ENCODE results near the gene VPS13D. TPM values are rescaled to one million over a fixed set of nuclear protein-coding genes. Genes with fewer than 3 reads are reported as not detected.

The VPS13D gene
- total and polyA plus RNA-seq, 10 of the 15 experiments (the other 5 are each of a cell fraction or from before 2014, with no cell fraction given) = 1.4 to 16.9 (median 8.5) TPM

DNA sequence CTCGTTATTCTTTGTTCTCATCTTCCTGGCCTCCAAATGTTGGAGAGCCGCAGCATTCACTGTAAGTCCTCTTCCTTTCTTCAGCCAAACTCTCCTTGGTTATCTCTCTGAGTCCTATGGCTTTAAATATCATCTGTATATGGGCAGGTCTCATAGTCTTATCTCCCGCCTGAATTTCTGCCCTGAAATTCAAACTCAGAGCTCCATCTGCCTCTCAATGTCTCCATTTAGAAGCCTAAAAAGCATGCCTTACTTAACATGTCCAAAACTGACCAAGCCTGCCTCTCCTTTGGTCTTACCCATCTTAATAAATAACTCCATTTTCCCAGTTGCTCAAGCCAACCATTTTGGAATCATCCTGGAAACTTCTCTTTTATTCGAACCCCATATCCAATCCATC, 307.5 kb downstream of the VPS13D start (continued):
- TF ChIP-seq, protein P1, sequence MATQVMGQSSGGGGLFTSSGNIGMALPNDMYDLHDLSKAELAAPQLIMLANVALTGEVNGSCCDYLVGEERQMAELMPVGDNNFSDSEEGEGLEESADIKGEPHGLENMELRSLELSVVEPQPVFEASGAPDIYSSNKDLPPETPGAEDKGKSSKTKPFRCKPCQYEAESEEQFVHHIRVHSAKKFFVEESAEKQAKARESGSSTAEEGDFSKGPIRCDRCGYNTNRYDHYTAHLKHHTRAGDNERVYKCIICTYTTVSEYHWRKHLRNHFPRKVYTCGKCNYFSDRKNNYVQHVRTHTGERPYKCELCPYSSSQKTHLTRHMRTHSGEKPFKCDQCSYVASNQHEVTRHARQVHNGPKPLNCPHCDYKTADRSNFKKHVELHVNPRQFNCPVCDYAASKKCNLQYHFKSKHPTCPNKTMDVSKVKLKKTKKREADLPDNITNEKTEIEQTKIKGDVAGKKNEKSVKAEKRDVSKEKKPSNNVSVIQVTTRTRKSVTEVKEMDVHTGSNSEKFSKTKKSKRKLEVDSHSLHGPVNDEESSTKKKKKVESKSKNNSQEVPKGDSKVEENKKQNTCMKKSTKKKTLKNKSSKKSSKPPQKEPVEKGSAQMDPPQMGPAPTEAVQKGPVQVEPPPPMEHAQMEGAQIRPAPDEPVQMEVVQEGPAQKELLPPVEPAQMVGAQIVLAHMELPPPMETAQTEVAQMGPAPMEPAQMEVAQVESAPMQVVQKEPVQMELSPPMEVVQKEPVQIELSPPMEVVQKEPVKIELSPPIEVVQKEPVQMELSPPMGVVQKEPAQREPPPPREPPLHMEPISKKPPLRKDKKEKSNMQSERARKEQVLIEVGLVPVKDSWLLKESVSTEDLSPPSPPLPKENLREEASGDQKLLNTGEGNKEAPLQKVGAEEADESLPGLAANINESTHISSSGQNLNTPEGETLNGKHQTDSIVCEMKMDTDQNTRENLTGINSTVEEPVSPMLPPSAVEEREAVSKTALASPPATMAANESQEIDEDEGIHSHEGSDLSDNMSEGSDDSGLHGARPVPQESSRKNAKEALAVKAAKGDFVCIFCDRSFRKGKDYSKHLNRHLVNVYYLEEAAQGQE (IDR thresholded peaks at IDR 0.05; ENCODE audit: low read depth, low read length) = no peak
- TF ChIP-seq SREBF2 (IDR thresholded peaks at IDR 0.05; ENCODE audit: low read length) = no peak
- TF ChIP-seq, protein P2, sequence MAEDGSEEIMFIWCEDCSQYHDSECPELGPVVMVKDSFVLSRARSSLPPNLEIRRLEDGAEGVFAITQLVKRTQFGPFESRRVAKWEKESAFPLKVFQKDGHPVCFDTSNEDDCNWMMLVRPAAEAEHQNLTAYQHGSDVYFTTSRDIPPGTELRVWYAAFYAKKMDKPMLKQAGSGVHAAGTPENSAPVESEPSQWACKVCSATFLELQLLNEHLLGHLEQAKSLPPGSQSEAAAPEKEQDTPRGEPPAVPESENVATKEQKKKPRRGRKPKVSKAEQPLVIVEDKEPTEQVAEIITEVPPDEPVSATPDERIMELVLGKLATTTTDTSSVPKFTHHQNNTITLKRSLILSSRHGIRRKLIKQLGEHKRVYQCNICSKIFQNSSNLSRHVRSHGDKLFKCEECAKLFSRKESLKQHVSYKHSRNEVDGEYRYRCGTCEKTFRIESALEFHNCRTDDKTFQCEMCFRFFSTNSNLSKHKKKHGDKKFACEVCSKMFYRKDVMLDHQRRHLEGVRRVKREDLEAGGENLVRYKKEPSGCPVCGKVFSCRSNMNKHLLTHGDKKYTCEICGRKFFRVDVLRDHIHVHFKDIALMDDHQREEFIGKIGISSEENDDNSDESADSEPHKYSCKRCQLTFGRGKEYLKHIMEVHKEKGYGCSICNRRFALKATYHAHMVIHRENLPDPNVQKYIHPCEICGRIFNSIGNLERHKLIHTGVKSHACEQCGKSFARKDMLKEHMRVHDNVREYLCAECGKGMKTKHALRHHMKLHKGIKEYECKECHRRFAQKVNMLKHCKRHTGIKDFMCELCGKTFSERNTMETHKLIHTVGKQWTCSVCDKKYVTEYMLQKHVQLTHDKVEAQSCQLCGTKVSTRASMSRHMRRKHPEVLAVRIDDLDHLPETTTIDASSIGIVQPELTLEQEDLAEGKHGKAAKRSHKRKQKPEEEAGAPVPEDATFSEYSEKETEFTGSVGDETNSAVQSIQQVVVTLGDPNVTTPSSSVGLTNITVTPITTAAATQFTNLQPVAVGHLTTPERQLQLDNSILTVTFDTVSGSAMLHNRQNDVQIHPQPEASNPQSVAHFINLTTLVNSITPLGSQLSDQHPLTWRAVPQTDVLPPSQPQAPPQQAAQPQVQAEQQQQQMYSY (CRISPR knock-in tag; IDR thresholded peaks at IDR 0.05) = no peak
- no peak for TF ChIP-seq MTA3 (IDR thresholded peaks at IDR 0.05; ENCODE audit: borderline replicate concordance, low read length)
- no peak for TF ChIP-seq NR2C1 (IDR thresholded peaks at IDR 0.05)
- no peak for TF ChIP-seq MEF2A (IDR thresholded peaks at IDR 0.05; ENCODE audit: insufficient read depth, low read depth, low read length)
- TF ChIP-seq ZNF217 (IDR thresholded peaks at IDR 0.05) = no peak
- TF ChIP-seq, protein P3, sequence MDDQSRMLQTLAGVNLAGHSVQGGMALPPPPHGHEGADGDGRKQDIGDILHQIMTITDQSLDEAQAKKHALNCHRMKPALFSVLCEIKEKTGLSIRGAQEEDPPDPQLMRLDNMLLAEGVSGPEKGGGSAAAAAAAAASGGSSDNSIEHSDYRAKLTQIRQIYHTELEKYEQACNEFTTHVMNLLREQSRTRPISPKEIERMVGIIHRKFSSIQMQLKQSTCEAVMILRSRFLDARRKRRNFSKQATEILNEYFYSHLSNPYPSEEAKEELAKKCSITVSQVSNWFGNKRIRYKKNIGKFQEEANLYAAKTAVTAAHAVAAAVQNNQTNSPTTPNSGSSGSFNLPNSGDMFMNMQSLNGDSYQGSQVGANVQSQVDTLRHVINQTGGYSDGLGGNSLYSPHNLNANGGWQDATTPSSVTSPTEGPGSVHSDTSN (IDR thresholded peaks at IDR 0.05; ENCODE audit: insufficient replicate concordance, low read depth, low read length) = no peak
- TF ChIP-seq RB1 (IDR thresholded peaks at IDR 0.05; ENCODE audit: borderline replicate concordance) = no peak
- no peak for TF ChIP-seq EED (IDR thresholded peaks at IDR 0.05; ENCODE audit: low read depth)
